ENCODE data around the gene SLC29A4. TPM values are rescaled to one million over a fixed set of nuclear protein-coding genes. Genes with fewer than 3 reads are reported as not detected.

SLC29A4 gene
- polyA plus RNA-seq, 1 of the 3 experiments (the other 2 are of a cell fraction) = 12.3 TPM

DNA sequence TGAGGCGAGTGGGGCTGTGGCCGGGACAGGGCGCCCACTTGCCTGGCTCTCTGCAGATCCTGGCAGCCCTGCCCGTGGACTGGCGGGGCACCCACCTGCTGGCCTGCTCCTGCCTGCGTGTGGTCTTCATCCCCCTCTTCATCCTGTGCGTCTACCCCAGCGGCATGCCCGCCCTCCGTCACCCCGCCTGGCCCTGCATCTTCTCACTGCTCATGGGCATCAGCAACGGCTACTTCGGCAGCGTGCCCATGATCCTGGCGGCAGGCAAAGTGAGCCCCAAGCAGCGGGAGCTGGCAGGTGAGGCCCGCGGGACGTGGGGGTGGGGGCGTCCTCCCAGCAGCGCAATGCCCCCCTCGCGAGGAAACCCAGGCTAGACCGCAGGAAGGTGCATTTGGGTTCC is 17.6 kb downstream of the SLC29A4 start:
- DNase-seq = no peak
- Histone ChIP-seq H3K9me3 (no peaks in the 10 kb centered on the region), H2AFZ (ENCODE audit: low read depth) (no peak overlapping the region), H3K9ac (no peak overlapping the region), H3F3A (replicated peaks; ENCODE audit: insufficient read depth) (peaks cover 18% of the 10 kb centered on the region), H3K27me3 (ENCODE audit: insufficient read depth) (no peaks in the 10 kb centered on the region), H3K79me2 (ENCODE audit: insufficient read depth) (no peaks in the 10 kb centered on the region), H4K20me1 (ENCODE audit: insufficient read depth) (0 out of 2 replicates have a peak, but pooled peaks cover 3% of the 10 kb centered on the region), H3K9me2 (no peaks in the 10 kb centered on the region), H3K36me3 (replicated peaks in 1 of 2; ENCODE audit: control insufficient read depth in 1 of 2, insufficient read depth in 2 of 2, low read length in 1 of 2) (peaks cover 0 to 8% of the 10 kb centered on the region in 2 experiments), H3K27ac (ENCODE audit: low read depth in 2 of 2, low read length in 1 of 2) (no peak overlapping the region), H3K4me1 (ENCODE audit: control insufficient read depth in 1 of 2, insufficient read depth in 2 of 2, low read depth in 1 of 2, low read length in 1 of 2) (no peaks in the 10 kb centered on the region), H3K4me3 (ENCODE audit: low read depth in 2 of 2, low read length in 1 of 2) (no peak overlapping the region), H3K4me2 (no peak overlapping the region)
- ChIA-PET CTCF (interaction anchor here (1.0 to 1.4 kb wide), 2 partner anchors 15 to 60 kb away, joined by 3 read pairs; no protein-coding TSS in a partner anchor), POLR2A (interaction anchor here (0.6 kb wide), 1 partner anchor 60 kb away, joined by 6 read pairs; no protein-coding TSS in a partner anchor)
- TF ChIP-seq TEAD4 (IDR thresholded peaks at IDR 0.05; ENCODE audit: borderline replicate concordance, insufficient read depth) (no peak), RFX5 (IDR thresholded peaks at IDR 0.05; ENCODE audit: low read length) (no peak), JUND (IDR thresholded peaks at IDR 0.05) (no peak), POLR2AphosphoS5 (IDR thresholded peaks at IDR 0.05; ENCODE audit: low read depth, low read length) (no peak), CHD2 (IDR thresholded peaks at IDR 0.05; ENCODE audit: low read length, partially characterized antibody) (no peak), MEF2A (IDR thresholded peaks at IDR 0.05; ENCODE audit: borderline replicate concordance, low read depth) (no peak), GABPA (IDR thresholded peaks at IDR 0.05; ENCODE audit: low read depth) (no peak)
- TF ChIP-seq, protein P1, sequence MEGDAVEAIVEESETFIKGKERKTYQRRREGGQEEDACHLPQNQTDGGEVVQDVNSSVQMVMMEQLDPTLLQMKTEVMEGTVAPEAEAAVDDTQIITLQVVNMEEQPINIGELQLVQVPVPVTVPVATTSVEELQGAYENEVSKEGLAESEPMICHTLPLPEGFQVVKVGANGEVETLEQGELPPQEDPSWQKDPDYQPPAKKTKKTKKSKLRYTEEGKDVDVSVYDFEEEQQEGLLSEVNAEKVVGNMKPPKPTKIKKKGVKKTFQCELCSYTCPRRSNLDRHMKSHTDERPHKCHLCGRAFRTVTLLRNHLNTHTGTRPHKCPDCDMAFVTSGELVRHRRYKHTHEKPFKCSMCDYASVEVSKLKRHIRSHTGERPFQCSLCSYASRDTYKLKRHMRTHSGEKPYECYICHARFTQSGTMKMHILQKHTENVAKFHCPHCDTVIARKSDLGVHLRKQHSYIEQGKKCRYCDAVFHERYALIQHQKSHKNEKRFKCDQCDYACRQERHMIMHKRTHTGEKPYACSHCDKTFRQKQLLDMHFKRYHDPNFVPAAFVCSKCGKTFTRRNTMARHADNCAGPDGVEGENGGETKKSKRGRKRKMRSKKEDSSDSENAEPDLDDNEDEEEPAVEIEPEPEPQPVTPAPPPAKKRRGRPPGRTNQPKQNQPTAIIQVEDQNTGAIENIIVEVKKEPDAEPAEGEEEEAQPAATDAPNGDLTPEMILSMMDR (IDR thresholded peaks at IDR 0.05) = no peak
- 91% methylated on average over 24 of the region's 24 CpGs for WGBS (ENCODE audit: low lambda C conversion rate)

DNA sequence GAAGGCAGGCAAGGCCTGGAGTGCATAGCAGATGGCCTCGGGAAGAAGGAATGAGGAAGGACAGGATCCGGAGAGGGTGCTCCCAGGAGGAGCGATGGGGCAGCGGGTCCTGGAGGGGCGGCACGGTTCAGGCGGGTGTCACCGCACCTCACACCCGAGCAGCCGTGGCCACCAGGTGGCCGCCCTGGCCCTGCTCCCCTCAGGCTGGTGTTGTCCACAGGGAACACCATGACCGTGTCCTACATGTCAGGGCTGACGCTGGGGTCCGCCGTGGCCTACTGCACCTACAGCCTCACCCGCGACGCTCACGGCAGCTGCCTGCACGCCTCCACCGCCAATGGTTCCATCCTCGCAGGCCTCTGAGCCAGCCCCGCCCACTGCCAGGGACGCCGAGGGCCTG is 19.8 kb downstream of the SLC29A4 start:
- Histone ChIP-seq H3K4me2 (no peak overlapping the region), H3K79me2 (ENCODE audit: insufficient read depth) (no peaks in the 10 kb centered on the region), H3K27me3 (ENCODE audit: insufficient read depth) (no peaks in the 10 kb centered on the region), H3F3A (replicated peaks; ENCODE audit: insufficient read depth) (peaks cover 28% of the 10 kb centered on the region), H3K36me3 (replicated peaks in 1 of 2; ENCODE audit: control insufficient read depth in 1 of 2, insufficient read depth in 2 of 2, low read length in 1 of 2) (peaks cover 3 to 4% of the 10 kb centered on the region in 2 experiments), H3K9me2 (no peaks in the 10 kb centered on the region), H3K9ac (no peak overlapping the region), H3K27ac (ENCODE audit: low read depth in 2 of 2, low read length in 1 of 2) (no peak overlapping the region), H3K9me3 (no peaks in the 10 kb centered on the region), H2AFZ (ENCODE audit: low read depth) (no peak overlapping the region), H4K20me1 (ENCODE audit: insufficient read depth) (0 out of 2 replicates have a peak, but pooled peaks cover 3% of the 10 kb centered on the region), H3K4me1 (ENCODE audit: control insufficient read depth in 1 of 2, insufficient read depth in 2 of 2, low read depth in 1 of 2, low read length in 1 of 2) (no peaks in the 10 kb centered on the region), H3K4me3 (ENCODE audit: low read depth in 2 of 2, low read length in 1 of 2) (no peak overlapping the region)
- CTCF ChIA-PET = no interaction called here
- POLR2A ChIA-PET = no interaction called here
- 96% methylated on average over 21 of the region's 25 CpGs for WGBS (ENCODE audit: low lambda C conversion rate)
- DNase-seq = no peak
- no peak for TF ChIP-seq EP300 (IDR thresholded peaks at IDR 0.05; ENCODE audit: borderline replicate concordance in 1 of 2, low read depth in 1 of 2, low read length in 1 of 2)
- no peak for TF ChIP-seq SIN3A (IDR thresholded peaks at IDR 0.05; ENCODE audit: borderline replicate concordance, low read depth, low read length)
- no peak for TF ChIP-seq FOXM1 (IDR thresholded peaks at IDR 0.05; ENCODE audit: low read depth)
- TF ChIP-seq GATA2 (CRISPR knock-in tag; IDR thresholded peaks at IDR 0.05) = no peak
- no peak for TF ChIP-seq TAF1 (IDR thresholded peaks at IDR 0.05; ENCODE audit: borderline replicate concordance, low read depth, low read length)
- no peak for TF ChIP-seq NFIC (IDR thresholded peaks at IDR 0.05; ENCODE audit: borderline replicate concordance)
- TF ChIP-seq, protein P2, sequence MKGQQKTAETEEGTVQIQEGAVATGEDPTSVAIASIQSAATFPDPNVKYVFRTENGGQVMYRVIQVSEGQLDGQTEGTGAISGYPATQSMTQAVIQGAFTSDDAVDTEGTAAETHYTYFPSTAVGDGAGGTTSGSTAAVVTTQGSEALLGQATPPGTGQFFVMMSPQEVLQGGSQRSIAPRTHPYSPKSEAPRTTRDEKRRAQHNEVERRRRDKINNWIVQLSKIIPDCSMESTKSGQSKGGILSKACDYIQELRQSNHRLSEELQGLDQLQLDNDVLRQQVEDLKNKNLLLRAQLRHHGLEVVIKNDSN (IDR thresholded peaks at IDR 0.05; ENCODE audit: borderline replicate concordance, low read depth) = no peak
- TF ChIP-seq, protein P3, sequence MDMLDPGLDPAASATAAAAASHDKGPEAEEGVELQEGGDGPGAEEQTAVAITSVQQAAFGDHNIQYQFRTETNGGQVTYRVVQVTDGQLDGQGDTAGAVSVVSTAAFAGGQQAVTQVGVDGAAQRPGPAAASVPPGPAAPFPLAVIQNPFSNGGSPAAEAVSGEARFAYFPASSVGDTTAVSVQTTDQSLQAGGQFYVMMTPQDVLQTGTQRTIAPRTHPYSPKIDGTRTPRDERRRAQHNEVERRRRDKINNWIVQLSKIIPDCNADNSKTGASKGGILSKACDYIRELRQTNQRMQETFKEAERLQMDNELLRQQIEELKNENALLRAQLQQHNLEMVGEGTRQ (IDR thresholded peaks at IDR 0.05; ENCODE audit: borderline replicate concordance, low read depth, low read length) = no peak
- TF ChIP-seq POLR2AphosphoS5 (IDR thresholded peaks at IDR 0.05; ENCODE audit: low read depth, low read length) = no peak
- no peak for TF ChIP-seq SMC3 (IDR thresholded peaks at IDR 0.05; ENCODE audit: low read depth, low read length)
- TF ChIP-seq, protein P4, sequence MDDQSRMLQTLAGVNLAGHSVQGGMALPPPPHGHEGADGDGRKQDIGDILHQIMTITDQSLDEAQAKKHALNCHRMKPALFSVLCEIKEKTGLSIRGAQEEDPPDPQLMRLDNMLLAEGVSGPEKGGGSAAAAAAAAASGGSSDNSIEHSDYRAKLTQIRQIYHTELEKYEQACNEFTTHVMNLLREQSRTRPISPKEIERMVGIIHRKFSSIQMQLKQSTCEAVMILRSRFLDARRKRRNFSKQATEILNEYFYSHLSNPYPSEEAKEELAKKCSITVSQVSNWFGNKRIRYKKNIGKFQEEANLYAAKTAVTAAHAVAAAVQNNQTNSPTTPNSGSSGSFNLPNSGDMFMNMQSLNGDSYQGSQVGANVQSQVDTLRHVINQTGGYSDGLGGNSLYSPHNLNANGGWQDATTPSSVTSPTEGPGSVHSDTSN (IDR thresholded peaks at IDR 0.05) = no peak
- TF ChIP-seq, protein P5, sequence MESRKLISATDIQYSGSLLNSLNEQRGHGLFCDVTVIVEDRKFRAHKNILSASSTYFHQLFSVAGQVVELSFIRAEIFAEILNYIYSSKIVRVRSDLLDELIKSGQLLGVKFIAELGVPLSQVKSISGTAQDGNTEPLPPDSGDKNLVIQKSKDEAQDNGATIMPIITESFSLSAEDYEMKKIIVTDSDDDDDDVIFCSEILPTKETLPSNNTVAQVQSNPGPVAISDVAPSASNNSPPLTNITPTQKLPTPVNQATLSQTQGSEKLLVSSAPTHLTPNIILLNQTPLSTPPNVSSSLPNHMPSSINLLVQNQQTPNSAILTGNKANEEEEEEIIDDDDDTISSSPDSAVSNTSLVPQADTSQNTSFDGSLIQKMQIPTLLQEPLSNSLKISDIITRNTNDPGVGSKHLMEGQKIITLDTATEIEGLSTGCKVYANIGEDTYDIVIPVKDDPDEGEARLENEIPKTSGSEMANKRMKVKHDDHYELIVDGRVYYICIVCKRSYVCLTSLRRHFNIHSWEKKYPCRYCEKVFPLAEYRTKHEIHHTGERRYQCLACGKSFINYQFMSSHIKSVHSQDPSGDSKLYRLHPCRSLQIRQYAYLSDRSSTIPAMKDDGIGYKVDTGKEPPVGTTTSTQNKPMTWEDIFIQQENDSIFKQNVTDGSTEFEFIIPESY (IDR thresholded peaks at IDR 0.05; ENCODE audit: borderline replicate concordance, low read depth) = no peak
- TF ChIP-seq EZH2phosphoT487 (IDR thresholded peaks at IDR 0.05; ENCODE audit: borderline replicate concordance, low read depth) = no peak
